Measurements from ENCODE around the gene NFE2L3. TPM values are rescaled to one million over a fixed set of nuclear protein-coding genes. Genes with fewer than 3 reads are reported as not detected.

Gene NFE2L3
- total and polyA plus RNA-seq, 2 of the 8 experiments (the other 6 are each of a cell fraction or from before 2014, with no cell fraction given), result 64.9 to 76.5 TPM

GRCh38 chr7:26213807-26214515, 62.0 kb downstream of the NFE2L3 start:
- ChIA-PET POLR2A (ENCODE audit: partially characterized antibody) (interaction anchor here (0.6 to 17.7 kb wide), 13 partner anchors 8 to 1235 kb away, joined by 3 to 442 read pairs (median 3); partner anchors contain the start of genes CBX3, HNRNPA2B1 and NFE2L3), CTCF (ENCODE audit: partially characterized antibody) (interaction anchor here (0.7 kb wide), 1 partner anchor 10 kb away, joined by 3 read pairs; no protein-coding TSS in a partner anchor)
- H3K4me2 ChIP-seq (ENCODE audit: insufficient read depth in 1 of 2, low read depth in 2 of 2, low read length in 2 of 2), result no peak overlapping the region
- H2BK12ac ChIP-seq (ENCODE audit: low read depth, low read length), result no peak overlapping the region
- H3K4ac ChIP-seq (replicated peaks; ENCODE audit: insufficient read length, low read depth, low read length), result no peak overlapping the region
- no peak overlapping the region for H4K5ac ChIP-seq (ENCODE audit: insufficient read length, low read depth, low read length)
- no peak overlapping the region for H2BK15ac ChIP-seq (ENCODE audit: low read length)
- H3K27me3 ChIP-seq (replicated peaks in 1 of 4; ENCODE audit: control insufficient read depth in 3 of 4, extremely low read depth in 1 of 4, insufficient read depth in 3 of 4, low read length in 3 of 4), result no peaks in the 10 kb centered on the region
- no peak overlapping the region for H3K9ac ChIP-seq (replicated peaks in 1 of 4; ENCODE audit: extremely low read depth in 1 of 4, low read depth in 3 of 4, low read length in 3 of 4)
- H2BK20ac ChIP-seq (ENCODE audit: low read length), result no peak overlapping the region
- no peak overlapping the region for H3K18ac ChIP-seq (ENCODE audit: extremely low read depth, low read length)
- DNase-seq (ENCODE audit: low read depth in 1 of 2, low spot score in 2 of 2) (no peak), FAIRE-seq (no peak)
- H3K9me3 ChIP-seq (ENCODE audit: insufficient read depth in 2 of 2, low read depth in 1 of 2, low read length in 1 of 2), result no peaks in the 10 kb centered on the region
- no peak overlapping the region for H3K56ac ChIP-seq (replicated peaks; ENCODE audit: insufficient read length, low read depth, low read length)
- H3K23ac ChIP-seq (ENCODE audit: insufficient read length), result no peak overlapping the region
- H3K14ac ChIP-seq (ENCODE audit: insufficient read length), result no peak overlapping the region
- no peak overlapping the region for H3K4me3 ChIP-seq (ENCODE audit: extremely low read depth in 1 of 4, insufficient read depth in 2 of 4, low read depth in 3 of 4, low read length in 4 of 4)
- H3K79me2 ChIP-seq (ENCODE audit: control insufficient read depth in 1 of 2, insufficient read depth in 2 of 2, low read length in 2 of 2), result peaks cover 0 to 17% of the 10 kb centered on the region in 2 experiments; a peak in 2 of 4 replicates
- H3K4me1 ChIP-seq (replicated peaks in 1 of 4; ENCODE audit: control insufficient read depth in 3 of 4, insufficient read depth in 4 of 4, low read length in 3 of 4), result no peaks in the 10 kb centered on the region
- no peaks in the 10 kb centered on the region for H3K79me1 ChIP-seq (ENCODE audit: low read depth, low read length)
- no peak overlapping the region for H2BK5ac ChIP-seq (ENCODE audit: low read depth, low read length)
- no peak overlapping the region for H3K27ac ChIP-seq (ENCODE audit: low read depth, low read length)
- 85% methylated on average over 5 of the region's 5 CpGs; no CpG with 5 or more reads in 1 of the 2 experiments for WGBS, 2 experiments (ENCODE audit: extremely low coverage in 1 of 2, insufficient coverage in 1 of 2, insufficient read length in 1 of 2, insufficient replicate concordance in 2 of 2, low coverage in 1 of 2, low lambda C conversion rate in 2 of 2, missing lambda C conversion rate in 1 of 2)
- H4K91ac ChIP-seq (replicated peaks; ENCODE audit: insufficient read length, low read length), result no peak overlapping the region
- no peak overlapping the region; the same call in 1 of the 2 replicates for H2AK5ac ChIP-seq (ENCODE audit: low read depth, low read length)
- H2BK120ac ChIP-seq (replicated peaks; ENCODE audit: low read depth, low read length), result no peak overlapping the region
- H3K36me3 ChIP-seq (ENCODE audit: control insufficient read depth in 2 of 4, insufficient read depth in 4 of 4, low read length in 3 of 4), result peaks cover 18 to 40% (median 28%) of the 10 kb centered on the region in 4 experiments
- no peak overlapping the region for H4K8ac ChIP-seq (ENCODE audit: extremely low read depth, insufficient read depth, low read length)
- H4K20me1 ChIP-seq (replicated peaks in 1 of 2; ENCODE audit: control insufficient read depth in 1 of 2, insufficient read depth in 2 of 2, low read length in 2 of 2), result peaks cover 0 to 2% of the 10 kb centered on the region in 2 experiments
- no peaks in the 10 kb centered on the region for H3K23me2 ChIP-seq (ENCODE audit: low read depth, low read length)
- H2AFZ ChIP-seq (ENCODE audit: low read length), result no peak overlapping the region
- TF ChIP-seq POLR2AphosphoS5 (IDR thresholded peaks at IDR 0.05; ENCODE audit: low read depth, low read length), result peak; percentile 61; the same call in 1 of the 2 replicates
- no peak for TF ChIP-seq NRF1 (IDR thresholded peaks at IDR 0.05; ENCODE audit: low read depth, low read length)
- peak in 1 of 2 experiments; percentile 65; a peak in 2 of 3 replicates for TF ChIP-seq POLR2A (IDR thresholded peaks at IDR 0.05; ENCODE audit: control extremely low read depth in 1 of 2, low read depth in 2 of 2, low read length in 2 of 2)
- no peak for TF ChIP-seq RFX5 (IDR thresholded peaks at IDR 0.05; ENCODE audit: borderline replicate concordance, low read depth, low read length)
- TF ChIP-seq HDAC2 (IDR thresholded peaks at IDR 0.05; ENCODE audit: borderline replicate concordance in 1 of 2, low read depth in 2 of 2, low read length in 2 of 2), result no peak
- TF ChIP-seq BRCA1 (IDR thresholded peaks at IDR 0.05; ENCODE audit: low read depth, low read length), result no peak
- TF ChIP-seq TEAD4 (IDR thresholded peaks at IDR 0.05; ENCODE audit: low read depth, low read length), result no peak
- peak; percentile 57; the same call in 1 of the 2 replicates for TF ChIP-seq CEBPB (IDR thresholded peaks at IDR 0.05; ENCODE audit: low read depth, low read length)
- TF ChIP-seq EZH2 (IDR thresholded peaks at IDR 0.05; ENCODE audit: low read depth, low read length, severe bottlenecking), result no peak
- no peak for TF ChIP-seq KDM4A (IDR thresholded peaks at IDR 0.05; ENCODE audit: low read depth, low read length, severe bottlenecking)
- TF ChIP-seq HDAC6 (IDR thresholded peaks at IDR 0.05; ENCODE audit: low read depth, low read length), result no peak
- no peak for TF ChIP-seq CBX5 (IDR thresholded peaks at IDR 0.05; ENCODE audit: low read depth, low read length)
- TF ChIP-seq ZNF274 (IDR thresholded peaks at IDR 0.05; ENCODE audit: borderline replicate concordance, extremely low read depth, low read length), result no peak
